ENCODE data around the gene GNS. TPM values are rescaled to one million over a fixed set of nuclear protein-coding genes. Genes with fewer than 3 reads are reported as not detected.

GNS gene
- total and polyA plus RNA-seq, 2 donors (not counting 3 experiments of a cell fraction or from before 2014, with no cell fraction given) = 107 to 142 TPM

DNA sequence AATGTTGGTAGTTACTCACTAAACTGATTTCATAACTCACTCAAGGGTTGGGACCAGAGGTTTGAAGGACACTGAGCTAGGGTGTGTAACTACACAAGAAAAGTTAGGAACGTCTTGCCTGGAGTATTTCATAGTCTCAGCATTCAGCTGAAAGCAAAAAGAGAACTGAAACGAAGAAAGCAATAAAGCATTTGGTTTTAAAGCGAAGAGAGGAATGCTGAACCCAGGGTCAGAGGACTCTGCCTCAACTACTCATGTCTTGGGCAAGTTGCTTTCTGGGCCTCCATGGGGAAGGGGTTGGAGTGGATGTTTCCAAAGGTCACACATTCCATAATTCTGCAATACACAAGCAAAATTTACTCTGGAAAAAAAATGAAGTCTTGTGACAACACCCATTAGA, 1.4 kb downstream of the GNS start:
- DNase-seq (ENCODE audit: low read depth, low spot score) = no peak
- Histone ChIP-seq H3K27ac (ENCODE audit: insufficient read depth, low read depth, low read length) (no peak overlapping the region), H3K9me1 (replicated peaks; ENCODE audit: control insufficient read depth, extremely low read depth, insufficient read depth, low read length) (no peaks in the 10 kb centered on the region), H3K4me1 (ENCODE audit: control insufficient read depth, extremely low read depth, insufficient read depth, low read length) (peaks cover 32% of the 10 kb centered on the region), H3K4me2 (ENCODE audit: insufficient read depth, low read length) (no peak overlapping the region), H3K4me3 (replicated peaks in 1 of 3; ENCODE audit: insufficient read depth in 1 of 3, low read depth in 1 of 3, low read length in 3 of 3) (no peak overlapping the region), H3K36me3 (ENCODE audit: control insufficient read depth in 2 of 2, extremely low read depth in 1 of 2, insufficient read depth in 2 of 2, low read length in 2 of 2) (no peaks in the 10 kb centered on the region), H3K79me2 (ENCODE audit: control insufficient read depth, insufficient read depth, low read length) (peaks cover 21% of the 10 kb centered on the region), H3K27me3 (ENCODE audit: control insufficient read depth in 2 of 2, insufficient read depth in 2 of 2, low read length in 2 of 2) (no peaks in the 10 kb centered on the region), H4K20me1 (replicated peaks; ENCODE audit: control insufficient read depth, extremely low read depth, insufficient read depth, low read length) (no peaks in the 10 kb centered on the region), H2AFZ (ENCODE audit: low read depth, low read length) (no peak overlapping the region), H3K9ac (replicated peaks; ENCODE audit: extremely low read depth, insufficient read depth, low read length) (no peak overlapping the region), H3K9me3 (replicated peaks; ENCODE audit: control insufficient read depth, insufficient read depth, low read length) (no peaks in the 10 kb centered on the region)
- no peak for FAIRE-seq
- ChIA-PET CTCF (no interaction called here), POLR2A (no interaction called here)
- dilution Hi-C loops (cut with MboI; ENCODE audit: extremely low pct_ligation_motif_present, low sequenced_read_pairs) = no loop called here
- no TSS peak for BruUV-seq (replicated peaks)
- no peak for TF ChIP-seq JUN (IDR thresholded peaks at IDR 0.05; ENCODE audit: borderline replicate concordance, insufficient read depth, insufficient read length, low read depth)
- no peak for TF ChIP-seq EZH2 (IDR thresholded peaks at IDR 0.05; ENCODE audit: borderline replicate concordance, low read depth, low read length, severe bottlenecking)
- no peak for TF ChIP-seq GATA2 (IDR thresholded peaks at IDR 0.05; ENCODE audit: insufficient read depth, insufficient read length, low read depth, low read length)
- TF ChIP-seq, protein P1, sequence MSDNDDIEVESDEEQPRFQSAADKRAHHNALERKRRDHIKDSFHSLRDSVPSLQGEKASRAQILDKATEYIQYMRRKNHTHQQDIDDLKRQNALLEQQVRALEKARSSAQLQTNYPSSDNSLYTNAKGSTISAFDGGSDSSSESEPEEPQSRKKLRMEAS (IDR thresholded peaks at IDR 0.05; ENCODE audit: insufficient read depth, insufficient read length) = no peak
- TF ChIP-seq POLR2AphosphoS5 (IDR thresholded peaks at IDR 0.05; ENCODE audit: insufficient read depth, low read depth, low read length) = no peak
- no peak for TF ChIP-seq POLR2A (IDR thresholded peaks at IDR 0.05; ENCODE audit: low read depth, low read length)
- intact Hi-C loops (cut with micrococcal nuclease) = no loop called here

DNA sequence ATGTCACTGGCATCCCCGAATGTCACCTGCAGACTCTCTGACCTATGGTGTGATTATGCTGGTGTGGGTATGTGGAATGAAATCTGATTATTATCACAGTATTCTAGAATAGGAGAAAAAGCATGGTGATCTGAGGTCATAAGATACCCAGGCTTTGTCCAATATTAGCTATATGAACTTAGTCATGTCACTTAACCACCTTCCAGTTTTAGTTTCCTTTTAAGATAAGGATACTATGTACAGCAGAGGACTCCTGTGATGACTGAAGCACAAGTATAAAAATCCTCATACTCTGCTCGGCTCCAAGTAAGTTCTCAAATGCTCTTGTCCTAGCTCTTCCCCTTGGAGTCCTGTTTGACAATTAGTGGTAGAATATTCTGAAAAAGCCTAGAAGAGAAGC, 2.8 kb downstream of the GNS start:
- CTCF ChIA-PET = interaction anchor here (0.9 to 1.2 kb wide), 2 partner anchors 8 to 25 kb away, joined by 3 read pairs; no protein-coding TSS in a partner anchor
- POLR2A ChIA-PET = no interaction called here
- DNase-seq (ENCODE audit: low read depth, low spot score) = no peak

More for the DNA sequence above, 2.8 kb downstream of the GNS start:
- no peak for TF ChIP-seq EZH2 (IDR thresholded peaks at IDR 0.05; ENCODE audit: borderline replicate concordance, low read depth, low read length, severe bottlenecking)
- no peak for TF ChIP-seq POLR2AphosphoS5 (IDR thresholded peaks at IDR 0.05; ENCODE audit: insufficient read depth, low read depth, low read length)
- TF ChIP-seq MYC (IDR thresholded peaks at IDR 0.05; ENCODE audit: low read depth, low read length) = no peak
- no peak for TF ChIP-seq JUN (IDR thresholded peaks at IDR 0.05; ENCODE audit: borderline replicate concordance, insufficient read depth, insufficient read length, low read depth)
- TF ChIP-seq FOS (IDR thresholded peaks at IDR 0.05; ENCODE audit: borderline replicate concordance, insufficient read depth, low read length) = no peak
- TF ChIP-seq, protein P2, sequence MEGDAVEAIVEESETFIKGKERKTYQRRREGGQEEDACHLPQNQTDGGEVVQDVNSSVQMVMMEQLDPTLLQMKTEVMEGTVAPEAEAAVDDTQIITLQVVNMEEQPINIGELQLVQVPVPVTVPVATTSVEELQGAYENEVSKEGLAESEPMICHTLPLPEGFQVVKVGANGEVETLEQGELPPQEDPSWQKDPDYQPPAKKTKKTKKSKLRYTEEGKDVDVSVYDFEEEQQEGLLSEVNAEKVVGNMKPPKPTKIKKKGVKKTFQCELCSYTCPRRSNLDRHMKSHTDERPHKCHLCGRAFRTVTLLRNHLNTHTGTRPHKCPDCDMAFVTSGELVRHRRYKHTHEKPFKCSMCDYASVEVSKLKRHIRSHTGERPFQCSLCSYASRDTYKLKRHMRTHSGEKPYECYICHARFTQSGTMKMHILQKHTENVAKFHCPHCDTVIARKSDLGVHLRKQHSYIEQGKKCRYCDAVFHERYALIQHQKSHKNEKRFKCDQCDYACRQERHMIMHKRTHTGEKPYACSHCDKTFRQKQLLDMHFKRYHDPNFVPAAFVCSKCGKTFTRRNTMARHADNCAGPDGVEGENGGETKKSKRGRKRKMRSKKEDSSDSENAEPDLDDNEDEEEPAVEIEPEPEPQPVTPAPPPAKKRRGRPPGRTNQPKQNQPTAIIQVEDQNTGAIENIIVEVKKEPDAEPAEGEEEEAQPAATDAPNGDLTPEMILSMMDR (IDR thresholded peaks at IDR 0.05; ENCODE audit: extremely low read depth in 1 of 2, insufficient read depth in 1 of 2, low read depth in 1 of 2, low read length in 2 of 2) = no peak
- no peak for TF ChIP-seq POLR2A (IDR thresholded peaks at IDR 0.05; ENCODE audit: low read depth, low read length)
- TF ChIP-seq GATA2 (IDR thresholded peaks at IDR 0.05; ENCODE audit: insufficient read depth, insufficient read length, low read depth, low read length) = no peak
- H3K4me1 ChIP-seq (ENCODE audit: control insufficient read depth, extremely low read depth, insufficient read depth, low read length) = peaks cover 41% of the 10 kb centered on the region
- dilution Hi-C loops (cut with MboI; ENCODE audit: extremely low pct_ligation_motif_present, low sequenced_read_pairs) = no loop called here
- H3K4me3 ChIP-seq (replicated peaks in 1 of 3; ENCODE audit: insufficient read depth in 1 of 3, low read depth in 1 of 3, low read length in 3 of 3) = no peak overlapping the region
- no TSS peak for BruUV-seq (replicated peaks)
- no peak for FAIRE-seq
- H3K4me2 ChIP-seq (ENCODE audit: insufficient read depth, low read length) = no peak overlapping the region
- peaks cover 21% of the 10 kb centered on the region for H3K79me2 ChIP-seq (ENCODE audit: control insufficient read depth, insufficient read depth, low read length)
- no peaks in the 10 kb centered on the region for H3K27me3 ChIP-seq (ENCODE audit: control insufficient read depth in 2 of 2, insufficient read depth in 2 of 2, low read length in 2 of 2)
- no peak overlapping the region for H2AFZ ChIP-seq (ENCODE audit: low read depth, low read length)
- H3K9ac ChIP-seq (replicated peaks; ENCODE audit: extremely low read depth, insufficient read depth, low read length) = no peak overlapping the region
- no peak overlapping the region for H3K27ac ChIP-seq (ENCODE audit: insufficient read depth, low read depth, low read length)
- peaks cover 0 to 2% of the 10 kb centered on the region in 2 experiments for H3K36me3 ChIP-seq (ENCODE audit: control insufficient read depth in 2 of 2, extremely low read depth in 1 of 2, insufficient read depth in 2 of 2, low read length in 2 of 2)
- H3K9me1 ChIP-seq (replicated peaks; ENCODE audit: control insufficient read depth, extremely low read depth, insufficient read depth, low read length) = no peaks in the 10 kb centered on the region
- no peaks in the 10 kb centered on the region for H4K20me1 ChIP-seq (replicated peaks; ENCODE audit: control insufficient read depth, extremely low read depth, insufficient read depth, low read length)
- no peaks in the 10 kb centered on the region for H3K9me3 ChIP-seq (replicated peaks; ENCODE audit: control insufficient read depth, insufficient read depth, low read length)
- intact Hi-C loops (cut with micrococcal nuclease) = no loop called here

Measured in endothelial cell of umbilical vein (primary cell).